Measurements from ENCODE around the gene PCDHGA2.
"Not testable (repeated sequence)": the region's sequence is repeated elsewhere in the genome, so short reads cannot be mapped to it uniquely, and the experiment has no call there.

PCDHGA2 gene

GRCh38 chr5:141338538-141339306 is at the start of gene PCDHGA2:
TSS of gene PCDHGA2 (plus strand) at chr5:141338760.
- DNase-seq: no peak

- DNase-seq: no peak
These were observed 40.2 kb upstream of the PCDHGA2 start for GRCh38 chr5:141298376-141298775.

DNA sequence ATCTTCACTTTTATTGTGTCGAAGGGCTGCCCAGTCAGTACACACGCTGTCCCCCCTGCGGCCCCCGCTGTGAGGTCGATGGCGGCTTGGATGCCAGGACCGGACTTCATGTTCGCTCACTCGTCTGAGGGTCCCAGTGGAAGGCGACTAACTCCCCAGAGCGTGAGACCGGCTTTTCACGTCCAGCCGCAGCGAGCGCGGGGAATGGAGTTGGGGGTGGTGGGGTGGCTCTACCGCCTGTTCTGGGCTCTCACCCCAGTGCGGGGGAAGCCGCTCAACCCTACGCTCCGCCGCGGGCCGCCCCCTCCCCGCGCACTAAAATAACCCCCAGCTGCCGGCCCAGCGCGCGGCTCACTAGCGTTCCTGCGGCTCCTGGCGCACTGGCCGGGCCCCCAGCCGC is 34.8 kb upstream of the PCDHGA2 start, which contains the start of gene SLC25A2:
Gene SLC25A2 (minus strand): TSS at position 294 of the 400 bp plus-strand sequence. CDS start 184 bp downstream, at position 110.
- no peak for DNase-seq

- DNase-seq: no peak
These were observed 31.9 kb upstream of the PCDHGA2 start for GRCh38 chr5:141306630-141307029.

DNA sequence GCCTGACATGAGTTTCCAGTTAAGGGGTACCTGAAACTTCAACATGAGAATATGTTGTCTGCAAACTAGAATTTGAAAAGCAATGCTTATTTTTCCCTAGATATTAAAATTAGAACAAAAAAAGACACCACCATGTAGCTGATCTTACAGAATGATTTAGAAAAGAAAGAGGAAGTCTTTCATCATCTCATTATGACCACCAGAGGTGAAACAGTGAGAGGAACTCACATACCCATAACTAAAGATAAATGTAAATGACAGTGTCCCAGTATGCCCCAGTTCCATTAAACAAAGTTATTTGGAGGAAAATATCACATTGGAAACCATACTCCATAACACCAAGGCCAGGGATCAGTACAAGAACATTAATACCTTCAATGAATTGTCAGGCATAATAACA is 24.8 kb upstream of the PCDHGA2 start:
- DNase-seq: no peak

DNA sequence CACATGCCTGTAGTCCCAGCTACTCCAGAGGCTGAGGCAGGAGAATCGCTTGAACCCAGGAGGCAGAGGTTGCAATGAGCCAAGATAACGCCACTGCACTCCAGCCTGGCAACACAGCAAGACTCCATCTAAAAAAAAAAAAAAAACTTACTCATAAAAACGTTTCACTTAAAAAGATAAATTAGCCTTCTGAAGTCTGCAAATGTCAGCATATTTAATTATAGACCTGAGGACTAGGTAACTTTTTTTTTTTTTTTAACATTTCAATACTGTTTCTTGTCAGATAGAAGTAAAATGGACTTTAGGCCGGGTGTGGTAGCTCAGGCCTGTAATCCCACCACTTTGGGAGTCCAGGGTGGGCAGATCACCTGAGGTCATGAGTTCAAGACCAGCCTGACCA is 21.6 kb upstream of the PCDHGA2 start:
- DNase-seq: not testable (repeated sequence)

- DNase-seq: no peak
These were observed 19.4 kb upstream of the PCDHGA2 start for GRCh38 chr5:141319202-141319601.

DNA sequence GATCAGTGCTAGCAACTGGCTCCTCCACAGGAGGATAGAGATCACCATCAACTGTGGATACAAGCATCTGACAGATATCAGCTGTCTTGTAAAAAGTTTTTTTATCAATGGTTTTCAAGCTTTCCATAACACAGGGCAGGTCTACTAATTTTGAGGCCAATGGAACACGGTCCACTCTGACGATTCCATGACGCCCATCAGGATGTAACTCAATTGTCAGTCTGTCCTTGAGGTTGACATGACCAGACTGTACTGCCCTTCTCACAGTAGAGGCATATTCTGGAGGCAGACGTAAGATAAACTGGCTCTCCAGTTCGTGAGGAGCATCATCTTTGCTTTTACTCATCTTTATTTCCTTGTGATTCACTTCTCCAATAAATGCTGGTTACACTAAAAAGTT is 18.9 kb upstream of the PCDHGA2 start:
- no peak for DNase-seq

DNA sequence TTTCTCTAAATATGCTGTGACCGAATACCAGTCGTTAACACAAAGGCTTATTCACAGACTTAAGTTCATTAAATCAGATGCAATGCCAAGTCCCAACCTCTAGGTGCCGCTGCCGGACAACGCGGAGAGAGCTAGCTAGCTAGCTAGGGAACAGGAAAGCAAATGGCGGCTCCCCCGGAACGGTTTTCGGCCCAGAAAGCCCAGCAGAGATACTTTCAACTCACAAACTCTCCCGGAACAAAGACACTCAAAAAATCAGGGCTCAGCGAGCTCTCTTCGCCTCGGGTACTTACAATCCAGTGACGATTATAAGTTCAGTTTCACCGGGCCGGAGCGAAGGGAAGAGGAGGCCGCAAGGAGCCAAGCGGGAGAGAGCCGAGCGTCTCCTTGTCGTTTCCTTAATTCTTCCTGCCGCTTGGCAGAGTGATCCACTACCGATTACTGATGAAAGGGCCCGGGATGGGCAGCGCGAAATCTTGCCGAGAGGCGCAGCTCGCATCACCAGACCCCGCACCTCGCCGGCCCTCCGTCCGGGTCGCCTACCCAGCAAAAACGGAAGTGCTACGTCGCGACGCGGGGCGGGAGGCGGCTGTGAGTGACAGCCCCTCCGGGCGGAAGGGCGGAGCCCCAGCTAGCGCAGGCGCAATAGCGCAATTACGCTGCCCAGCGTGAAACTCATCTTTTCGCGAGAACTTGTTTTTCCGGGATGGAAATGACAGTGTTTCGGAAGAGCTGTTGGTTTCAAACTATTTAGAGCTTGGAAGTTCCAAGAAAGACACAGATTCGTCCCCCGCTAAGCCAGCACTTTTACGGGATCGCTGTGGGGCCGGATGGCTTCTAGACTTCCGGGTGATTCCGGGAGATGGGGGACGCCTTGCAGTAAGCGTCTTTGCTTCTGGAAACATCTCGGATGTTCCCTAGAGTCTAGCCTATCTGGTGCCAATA is 18.1 kb upstream of the PCDHGA2 start, which contains the start of gene TAF7:
Gene TAF7 (minus strand): TSS at position 560 of the 945 bp plus-strand sequence. CDS start 740 bp downstream, outside the sequence.
- DNase-seq: peak; percentile 96

DNA sequence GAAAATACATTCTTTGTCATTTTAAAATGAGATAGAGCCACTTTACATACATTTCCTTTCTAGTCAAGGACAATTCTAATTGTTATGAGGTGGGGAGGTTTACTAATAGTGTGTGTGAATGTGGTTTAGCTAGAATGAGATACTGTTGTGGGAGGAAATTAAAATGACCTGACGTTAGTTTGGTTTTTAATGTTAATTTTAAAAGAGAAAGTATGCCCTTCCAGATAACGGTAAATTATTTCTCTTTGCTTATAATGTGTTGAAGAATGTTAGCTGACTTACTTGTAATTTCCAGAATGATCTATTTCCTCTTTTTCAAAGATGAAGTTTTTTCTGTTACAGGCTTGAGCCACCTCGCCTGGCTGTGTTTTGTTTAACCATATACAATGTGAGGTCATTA is 16.3 kb upstream of the PCDHGA2 start:
- DNase-seq: no peak

DNA sequence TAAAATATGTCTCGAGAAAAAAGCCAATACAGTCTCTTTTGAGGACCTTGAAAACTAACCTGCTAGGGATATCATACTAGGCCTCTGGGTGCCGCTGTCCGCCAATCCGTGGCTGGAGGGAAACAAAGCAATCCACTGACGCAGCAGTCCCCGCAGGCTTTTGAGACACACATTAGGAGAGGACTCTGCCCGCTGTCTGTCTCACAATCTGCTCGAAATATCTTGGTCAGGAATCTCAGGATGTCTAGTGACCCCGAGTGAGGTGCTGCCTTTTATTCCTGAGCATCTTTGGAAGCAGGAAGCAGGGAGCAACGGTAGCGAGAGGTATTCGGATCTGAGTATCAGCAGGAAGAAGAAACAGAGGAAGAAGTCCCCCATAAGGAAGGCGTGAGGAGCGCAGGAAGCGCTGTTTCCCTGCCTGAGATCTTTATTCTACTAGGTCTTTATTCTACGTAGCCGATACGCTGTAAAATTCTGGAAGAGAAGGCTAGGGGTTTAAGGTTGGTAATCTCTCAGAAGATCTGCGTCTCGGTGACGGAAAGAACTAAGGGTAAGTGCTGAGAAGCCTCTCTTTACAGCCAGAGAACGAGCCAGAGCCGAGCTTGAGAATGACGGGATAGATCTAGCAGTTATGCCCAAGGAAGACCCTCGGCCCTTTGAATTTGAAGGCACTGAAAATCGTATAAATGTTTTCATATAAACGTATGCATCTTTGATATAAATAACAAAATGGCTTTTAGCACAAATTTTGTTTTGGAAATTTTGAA is 12.3 kb upstream of the PCDHGA2 start:
- peak; percentile 71 for DNase-seq

GRCh38 chr5:141328231-141328630 is 10.3 kb upstream of the PCDHGA2 start:
- no peak for DNase-seq

GRCh38 chr5:141330299-141331080 is 8.1 kb upstream of the PCDHGA2 start, which contains the start of gene PCDHGA1:
TSS of gene PCDHGA1 (plus strand) at chr5:141330514.
- DNase-seq: no peak

DNA sequence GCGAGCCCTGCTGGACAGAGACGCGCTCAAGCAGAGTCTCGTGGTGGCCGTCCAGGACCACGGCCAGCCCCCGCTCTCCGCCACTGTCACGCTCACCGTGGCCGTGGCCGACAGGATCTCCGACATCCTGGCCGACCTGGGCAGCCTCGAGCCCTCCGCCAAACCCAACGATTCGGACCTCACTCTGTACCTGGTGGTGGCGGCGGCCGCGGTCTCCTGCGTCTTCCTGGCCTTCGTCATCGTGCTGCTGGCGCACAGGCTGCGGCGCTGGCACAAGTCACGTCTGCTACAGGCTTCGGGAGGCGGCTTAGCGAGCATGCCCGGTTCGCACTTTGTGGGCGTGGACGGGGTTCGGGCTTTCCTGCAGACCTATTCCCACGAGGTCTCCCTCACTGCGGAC is 6.0 kb upstream of the PCDHGA2 start:
- DNase-seq: not testable (repeated sequence)

DNA sequence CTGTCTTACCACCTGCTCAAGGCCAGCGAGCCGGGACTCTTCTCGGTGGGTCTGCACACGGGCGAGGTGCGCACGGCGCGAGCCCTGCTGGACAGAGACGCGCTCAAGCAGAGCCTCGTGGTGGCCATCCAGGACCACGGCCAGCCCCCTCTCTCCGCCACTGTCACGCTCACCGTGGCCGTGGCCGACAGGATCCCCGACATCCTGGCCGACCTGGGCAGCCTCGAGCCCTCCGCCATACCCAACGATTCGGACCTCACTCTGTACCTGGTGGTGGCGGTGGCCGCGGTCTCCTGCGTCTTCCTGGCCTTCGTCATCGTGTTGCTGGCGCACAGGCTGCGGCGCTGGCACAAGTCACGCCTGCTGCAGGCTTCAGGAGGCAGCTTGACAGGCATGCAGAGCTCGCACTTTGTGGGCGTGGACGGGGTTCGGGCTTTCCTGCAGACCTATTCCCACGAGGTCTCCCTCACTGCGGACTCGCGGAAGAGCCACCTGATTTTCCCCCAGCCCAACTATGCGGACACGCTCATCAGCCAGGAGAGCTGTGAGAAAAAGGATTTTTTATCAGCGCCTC is 2.3 kb downstream of the PCDHGA2 start:
- DNase-seq: not testable (repeated sequence)

GRCh38 chr5:141342773-141343172 is 4.2 kb downstream of the PCDHGA2 start:
- no peak for DNase-seq

DNA sequence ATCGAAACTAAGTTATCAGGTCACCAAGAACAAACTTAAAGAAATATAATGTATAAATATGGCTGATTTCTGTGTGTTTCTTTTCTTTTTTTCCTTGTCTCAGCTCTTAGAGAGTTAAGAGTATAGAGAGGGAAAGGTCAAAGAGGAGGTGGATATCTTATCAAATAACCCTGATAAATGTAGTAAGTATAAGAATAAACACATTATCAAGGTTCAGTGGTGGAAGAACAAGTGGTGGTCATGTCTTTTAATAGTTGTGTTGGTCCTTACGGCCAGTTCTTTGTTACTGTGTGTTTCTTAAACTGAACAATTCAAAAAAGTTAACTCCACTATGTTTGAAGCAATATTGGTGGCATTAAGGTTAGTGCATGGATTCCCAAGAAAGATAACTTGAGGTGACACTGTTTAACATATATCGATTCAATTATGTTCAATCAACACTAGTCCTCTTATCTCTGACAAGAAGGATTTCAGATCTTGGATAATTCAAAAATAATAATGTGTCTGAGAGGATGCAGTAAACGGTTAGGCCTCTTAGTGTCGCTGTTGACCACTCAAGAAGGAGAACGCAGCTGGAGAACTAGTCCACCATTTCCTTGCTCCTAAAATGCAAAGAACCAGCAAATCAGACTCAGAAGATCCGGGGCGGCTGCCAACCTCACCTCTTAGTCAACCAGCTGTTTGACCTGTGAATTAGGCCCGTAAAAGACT is 4.8 kb downstream of the PCDHGA2 start, which contains the start of gene PCDHGA3:
Gene PCDHGA3 (plus strand): TSS at position 588 of the 711 bp plus-strand sequence. CDS start 205 bp downstream, outside the sequence.
- DNase-seq: no peak

GRCh38 chr5:141343953-141344463 is 5.4 kb downstream of the PCDHGA2 start:
- DNase-seq: no peak

- no peak for DNase-seq
These were observed 6.8 kb downstream of the PCDHGA2 start for GRCh38 chr5:141345327-141345726.

- DNase-seq: not testable (repeated sequence)
These were observed 7.5 kb downstream of the PCDHGA2 start for GRCh38 chr5:141346017-141346416.
